Measurements from ENCODE around the gene ELOB. TPM values are rescaled to one million over a fixed set of nuclear protein-coding genes. Genes with fewer than 3 reads are reported as not detected.

The ELOB gene
- total and polyA plus RNA-seq, 3 donors from 2014 or later: 377 to 582 (median 381) TPM

DNA sequence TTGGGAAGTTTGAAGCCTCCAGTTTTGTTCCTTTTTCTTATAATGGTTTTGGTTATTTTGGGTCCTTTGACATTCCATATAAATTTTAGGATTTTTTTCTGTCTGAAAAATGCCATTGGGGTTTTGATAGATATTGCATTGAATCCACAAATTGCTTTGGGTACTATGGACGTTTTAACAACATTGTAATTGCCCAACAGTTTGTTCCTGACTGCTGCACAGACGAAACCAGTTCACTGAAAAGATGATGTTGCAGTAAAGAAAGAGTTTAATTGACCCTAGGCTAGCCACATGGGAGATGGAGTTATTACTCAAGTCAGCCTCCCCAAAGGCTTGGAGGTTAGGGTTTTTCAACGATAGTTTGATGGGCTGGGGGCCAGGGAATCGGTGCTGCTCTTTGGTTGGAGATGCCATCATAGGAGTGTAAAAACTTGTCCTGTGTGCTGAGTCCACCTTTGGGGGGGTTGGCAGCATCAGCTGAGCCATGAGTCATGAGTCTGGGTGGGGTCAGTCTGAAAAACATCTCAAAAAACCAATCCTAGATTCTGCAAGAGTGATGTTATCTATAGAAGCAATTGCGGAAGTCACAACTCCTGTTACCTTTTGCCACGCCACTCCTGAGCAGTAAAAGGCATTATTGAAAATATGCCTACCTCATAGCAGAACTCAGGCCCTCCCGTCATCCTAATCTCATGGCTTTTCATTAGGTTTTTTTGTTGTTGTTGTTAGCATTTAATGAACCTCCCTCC is 18.5 kb upstream of the ELOB start:
- WGBS, 2 donors: 70 to 71% methylated on average over 7 of the region's 7 CpGs
- intact Hi-C loops (cut with DNase I; ENCODE audit: low total_unique reads): no loop called here
- no peaks in the 10 kb centered on the region for H3K27me3 ChIP-seq
- H3K27ac ChIP-seq: no peak overlapping the region
- no peak for DNase-seq
- H3K9me3 ChIP-seq: no peaks in the 10 kb centered on the region
- no peaks in the 10 kb centered on the region for H3K36me3 ChIP-seq (ENCODE audit: low read depth, missing control alignments)
- H3K4me1 ChIP-seq: no peaks in the 10 kb centered on the region
- TF ChIP-seq POLR2A (IDR thresholded peaks at IDR 0.05) (no peak), CTCF (IDR thresholded peaks at IDR 0.05) (no peak)
- no peak overlapping the region for H3K4me3 ChIP-seq

GRCh38 chr16:2792940-2793339 is 15.9 kb upstream of the ELOB start:
- Histone ChIP-seq H3K4me1 (no peaks in the 10 kb centered on the region), H3K4me3 (no peak overlapping the region), H3K27me3 (no peaks in the 10 kb centered on the region), H3K27ac (no peak overlapping the region), H3K36me3 (ENCODE audit: low read depth, missing control alignments) (no peaks in the 10 kb centered on the region), H3K9me3 (no peaks in the 10 kb centered on the region)
- intact Hi-C loops (cut with DNase I; ENCODE audit: low total_unique reads): no loop called here
- DNase-seq: no peak
- TF ChIP-seq POLR2A (IDR thresholded peaks at IDR 0.05) (no peak), CTCF (IDR thresholded peaks at IDR 0.05) (no peak)
- 91 to 93% methylated on average over 10 of the region's 10 CpGs for WGBS, 2 donors

DNA sequence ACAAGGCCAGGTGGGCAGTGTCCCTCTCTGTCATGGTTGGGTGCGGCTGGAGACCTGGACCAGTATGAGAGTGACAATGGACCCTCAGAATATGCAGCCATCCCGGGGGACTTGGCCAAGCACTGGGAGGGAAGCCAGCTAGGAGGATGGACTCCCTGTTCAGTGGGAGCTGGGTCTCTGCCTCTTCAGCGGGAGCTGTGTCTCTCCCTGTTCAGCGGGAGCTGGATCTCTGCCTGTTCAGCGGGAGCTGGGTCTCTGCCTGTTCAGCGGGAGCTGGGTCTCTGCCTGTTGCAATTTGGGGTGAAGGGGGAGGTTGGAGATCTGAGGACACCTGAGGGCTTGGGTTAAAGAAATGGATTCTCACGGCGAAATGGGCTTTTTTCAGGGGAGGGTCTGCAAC is 14.1 kb upstream of the ELOB start:
- no peaks in the 10 kb centered on the region for H3K27me3 ChIP-seq
- intact Hi-C loops (cut with DNase I; ENCODE audit: low total_unique reads): no loop called here
- DNase-seq: no peak
- 68 to 94% methylated on average over 3 to 8 of the region's 8 CpGs for WGBS, 2 donors
- H3K36me3 ChIP-seq (ENCODE audit: low read depth, missing control alignments): no peaks in the 10 kb centered on the region
- no peak for TF ChIP-seq CTCF (IDR thresholded peaks at IDR 0.05)
- no peak for TF ChIP-seq POLR2A (IDR thresholded peaks at IDR 0.05)
- peaks cover 2% of the 10 kb centered on the region for H3K4me1 ChIP-seq
- H3K27ac ChIP-seq: no peak overlapping the region
- H3K9me3 ChIP-seq: no peaks in the 10 kb centered on the region
- no peak overlapping the region for H3K4me3 ChIP-seq

- DNase-seq: no peak
- Histone ChIP-seq H3K9me3 (no peaks in the 10 kb centered on the region), H3K36me3 (ENCODE audit: low read depth, missing control alignments) (no peaks in the 10 kb centered on the region), H3K4me1 (peaks cover 7% of the 10 kb centered on the region), H3K27ac (no peak overlapping the region), H3K27me3 (no peaks in the 10 kb centered on the region), H3K4me3 (no peak overlapping the region)
- 84 to 87% methylated on average over 5 of the region's 5 CpGs for WGBS, 2 donors
- TF ChIP-seq CTCF (IDR thresholded peaks at IDR 0.05) (no peak), POLR2A (IDR thresholded peaks at IDR 0.05) (no peak)
- intact Hi-C loops (cut with DNase I; ENCODE audit: low total_unique reads): no loop called here
Measured at GRCh38 chr16:2790631-2791030, 13.6 kb upstream of the ELOB start.

DNA sequence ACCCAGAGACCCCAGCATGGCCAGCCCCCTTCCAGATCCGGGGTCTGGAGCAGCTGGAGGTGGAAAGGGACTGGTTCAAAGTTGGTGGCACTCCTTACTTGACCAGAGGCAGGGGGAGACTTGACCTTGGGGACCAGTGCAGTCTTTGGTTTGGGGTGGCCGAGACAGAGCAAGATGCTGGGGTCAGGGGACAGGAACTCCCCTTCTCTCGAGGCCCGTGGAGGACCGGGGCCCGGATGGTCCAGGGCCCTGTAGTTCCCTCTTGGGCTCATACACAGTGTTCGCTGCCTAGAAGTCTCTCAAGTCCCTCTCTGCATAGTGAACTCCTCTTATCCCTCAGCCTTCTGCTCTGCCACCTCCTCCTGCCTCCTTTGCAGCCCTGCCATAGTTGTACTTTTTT is 10.9 kb upstream of the ELOB start:
- no peak overlapping the region for H3K27ac ChIP-seq
- TF ChIP-seq POLR2A (IDR thresholded peaks at IDR 0.05) (no peak), CTCF (IDR thresholded peaks at IDR 0.05) (no peak)
- no peaks in the 10 kb centered on the region for H3K9me3 ChIP-seq
- DNase-seq: no peak
- intact Hi-C loops (cut with DNase I; ENCODE audit: low total_unique reads): no loop called here
- H3K4me1 ChIP-seq: peaks cover 13% of the 10 kb centered on the region
- H3K27me3 ChIP-seq: no peaks in the 10 kb centered on the region
- 41 to 43% methylated on average over 6 to 7 of the region's 7 CpGs for WGBS, 2 donors
- no peak overlapping the region for H3K4me3 ChIP-seq
- H3K36me3 ChIP-seq (ENCODE audit: low read depth, missing control alignments): no peaks in the 10 kb centered on the region

Data from testis (tissue), 3 donors.